GM23248 (cell line): ENCODE measurements around the gene PSENEN. TPM values are rescaled to one million over a fixed set of nuclear protein-coding genes. Genes with fewer than 3 reads are reported as not detected.
A peak's percentile ranks its signal among the peaks of the same experiment; 100 is the strongest.

ENCODE experiments used
- DNase-seq: peaks from one replicate; pipeline ENCODE4 v3.0.0-alpha.2; 2015
- H2AFZ ChIP-seq: fragments of 200-600 bp; sonication (generic); 2 replicates; pipeline ENCODE4 v1.6.1; 2016; ENCODE audit warnings: antibody characterized with exemption
- H3F3A ChIP-seq: fragments of 200-600 bp; sonication (generic); 2 replicates; pipeline ENCODE4 v1.6.1; 2016; ENCODE audit warnings: mild to moderate bottlenecking, antibody characterized with exemption, mixed run types; ENCODE audit not compliant: insufficient read depth
- H3K27ac ChIP-seq: fragments of 200-600 bp; sonication (generic); 2 replicates; pipeline ENCODE4 v1.5.1; 2016; ENCODE audit warnings: mild to moderate bottlenecking
- H3K27me3 ChIP-seq: fragments of 200-600 bp; sonication (generic); replicated peaks from 2 replicates; pipeline ENCODE4 v1.6.1; 2016; ENCODE audit warnings: mild to moderate bottlenecking; ENCODE audit not compliant: insufficient read depth
- H3K36me3 ChIP-seq: fragments of 200-600 bp; sonication (generic); 2 replicates; pipeline ENCODE4 v1.6.1; 2016; ENCODE audit warnings: low read depth, mild to moderate bottlenecking
- H3K4me1 ChIP-seq: fragments of 200-600 bp; sonication (generic); 2 replicates; pipeline ENCODE4 v1.6.1; 2016; ENCODE audit warnings: mild to moderate bottlenecking; ENCODE audit not compliant: insufficient read depth
- H3K4me2 ChIP-seq: fragments of 200-600 bp; sonication (generic); one replicate; pipeline ENCODE4 v1.6.1; 2016; ENCODE audit warnings: mild to moderate bottlenecking; ENCODE audit not compliant: unreplicated experiment
- H3K4me3 ChIP-seq: fragments of 200-600 bp; sonication (generic); 2 replicates; pipeline ENCODE4 v1.5.1; 2016; ENCODE audit warnings: mild to moderate bottlenecking
- H3K79me2 ChIP-seq: fragments of 200-600 bp; sonication (generic); 2 replicates; pipeline ENCODE4 v1.6.1; 2016; ENCODE audit warnings: mild to moderate bottlenecking; ENCODE audit not compliant: insufficient read depth
- H3K9ac ChIP-seq: fragments of 200-600 bp; sonication (generic); 2 replicates; pipeline ENCODE4 v1.6.1; 2016; ENCODE audit warnings: mild to moderate bottlenecking
- H3K9me2 ChIP-seq: fragments of 200-600 bp; sonication (generic); 2 replicates; pipeline ENCODE4 v1.6.1; 2016; ENCODE audit warnings: mixed run types, mild to moderate bottlenecking, moderate library complexity; ENCODE audit not compliant: insufficient read depth
- H3K9me3 ChIP-seq: fragments of 200-600 bp; sonication (generic); one replicate; pipeline ENCODE4 v1.6.1; 2017; ENCODE audit warnings: low read depth
- H4K20me1 ChIP-seq: fragments of 200-600 bp; sonication (generic); 2 replicates; pipeline ENCODE4 v1.6.0; 2016; ENCODE audit not compliant: insufficient read depth
- EZH2 ChIP-seq: fragments of 200-600 bp; sonication (generic); IDR thresholded peaks from 2 replicates; pipeline ENCODE4 v1.6.1; 2018; ENCODE audit warnings: antibody characterized with exemption, mild to moderate bottlenecking; ENCODE audit not compliant: insufficient read depth, poor library complexity, severe bottlenecking
- EZH2phosphoT487 ChIP-seq: fragments of 200-600 bp; sonication (generic); IDR thresholded peaks from 2 replicates; pipeline ENCODE4 v1.6.1; 2018; ENCODE audit warnings: antibody characterized with exemption, moderate library complexity, mild to moderate bottlenecking, low read depth; ENCODE audit not compliant: insufficient read depth
- WGBS, 2 experiments: methylation state at CpG; one replicate each; pipeline ENCODE4 v1.1.6; 2015 to 2017; ENCODE audit warnings: low lambda C conversion rate in 2 of 2, low coverage in 1 of 2; ENCODE audit errors: missing lambda C conversion rate in 2 of 2; 5-methylcytosine and 5-hydroxymethylcytosine counted together
- in situ Hi-C: fragments of 300-500 bp; cut with MboI; formaldehyde crosslinking; loops from 2 replicates; pipeline ENCODE4 v1.15.0; 2020
- polyA plus RNA-seq: library from polyadenylated mRNA; unstranded; fragments of >200 nt; fragmentation: Nextera tagmentation; extraction: Ambion mirVana; gene quantifications from 2 replicates; pipeline ENCODE4 v1.2.1, GENCODE V29; 2016
- total RNA-seq: library from RNA; depleted of rRNA; stranded (reverse); fragments of >200 nt; shearing (Covaris generic); gene quantifications from 2 replicates; pipeline ENCODE4 v1.2.3, GENCODE V29; 2014

The PSENEN gene
- total and polyA plus RNA-seq, 2 experiments from 2014 or later, result 21.6 to 108 TPM

DNA sequence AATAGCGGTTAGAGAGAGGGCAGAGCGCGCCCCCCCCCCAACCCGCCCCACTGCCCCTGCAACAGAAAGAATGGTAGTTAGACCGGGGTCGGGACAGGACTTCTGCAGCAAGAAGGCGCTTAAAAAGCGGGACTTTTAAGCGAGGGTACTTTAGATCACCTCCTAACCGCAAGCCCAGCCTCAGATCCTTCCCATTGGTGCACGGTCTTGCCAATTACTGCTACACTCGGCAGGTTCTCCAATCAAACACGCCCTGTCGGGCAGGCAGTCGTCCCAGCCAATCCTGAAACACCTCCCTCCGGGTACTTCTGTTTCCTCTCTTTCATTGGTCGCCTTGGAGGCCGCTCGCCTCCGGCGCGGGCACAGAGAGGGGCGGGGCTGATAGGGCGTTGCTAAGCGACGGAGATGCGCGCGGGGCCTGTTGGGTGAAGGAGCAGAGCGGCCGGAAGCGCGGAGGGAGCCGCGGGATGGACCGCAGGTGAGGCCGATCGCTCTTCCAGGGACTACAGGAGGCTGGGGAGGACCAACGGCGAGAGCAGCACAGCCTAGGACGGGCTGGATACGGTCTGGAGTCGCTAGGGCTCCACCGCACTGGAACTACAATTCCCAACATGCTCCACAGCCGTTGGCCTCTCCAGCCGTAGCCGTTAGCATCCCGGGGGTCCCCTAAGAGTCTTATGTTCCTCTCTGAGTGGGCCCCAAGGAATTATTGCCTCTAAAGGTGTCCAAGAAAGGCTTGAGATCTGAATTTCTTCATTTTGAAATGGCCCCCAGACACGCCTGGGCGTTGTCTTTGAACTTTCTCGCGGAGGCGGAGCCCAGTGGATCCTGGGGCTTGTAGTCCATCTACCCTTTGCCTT, 12.5 kb downstream of the PSENEN start, which contains the start of gene PROSER3:
Gene PROSER3 (plus strand): TSS at position 428 of the 860 bp plus-strand sequence. CDS start 40 bp downstream, at position 468.
- peaks cover 31% of the 10 kb centered on the region for H3K79me2 ChIP-seq
- peak within 1 kb of the TSS; percentile 84 for H3K4me3 ChIP-seq
- peaks cover 21% of the 10 kb centered on the region for H3K4me1 ChIP-seq
- in situ Hi-C loops, result no loop called here
- no peak for TF ChIP-seq EZH2
- TF ChIP-seq EZH2phosphoT487, result no peak
- H4K20me1 ChIP-seq, result no peaks in the 10 kb centered on the region
- H3K27me3 ChIP-seq, result no peaks in the 10 kb centered on the region
- no peaks in the 10 kb centered on the region for H3K9me2 ChIP-seq
- peaks cover 10% of the 10 kb centered on the region; the same call in 1 of the 2 replicates for H3K36me3 ChIP-seq
- peak within 1 kb of the TSS; percentile 79 for H2AFZ ChIP-seq
- 0 to 1% methylated on average over 53 of the region's 53 CpGs for WGBS, 2 experiments
- peak within 1 kb of the TSS; percentile 95 for H3K9ac ChIP-seq
- H3K4me2 ChIP-seq, result peak within 1 kb of the TSS; percentile 91
- H3K9me3 ChIP-seq, result no peaks in the 10 kb centered on the region
- H3K27ac ChIP-seq, result peak within 1 kb of the TSS; percentile 97
- peaks cover 3% of the 10 kb centered on the region; the same call in 1 of the 2 replicates for H3F3A ChIP-seq
- DNase-seq, result peak; percentile 99

DNA sequence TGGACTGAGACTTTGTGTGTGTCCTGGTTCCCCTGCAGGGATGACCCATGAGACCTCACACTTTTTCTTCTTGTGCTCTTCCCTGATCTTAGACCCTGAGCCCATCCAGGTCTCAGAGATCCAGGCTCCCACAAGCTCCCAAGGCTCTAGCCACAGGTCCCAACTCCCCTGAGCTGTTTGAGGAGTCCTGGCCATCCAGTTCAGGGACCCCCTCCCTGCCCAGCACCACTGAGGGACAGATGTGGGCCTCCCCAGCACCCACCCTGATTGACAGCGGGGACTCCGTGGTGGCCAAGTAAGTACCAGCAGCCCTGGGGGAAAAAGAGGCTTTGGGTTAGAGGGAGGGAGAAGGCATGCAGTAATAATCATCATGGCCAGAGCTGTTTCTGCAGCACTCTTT, 14.2 kb downstream of the PSENEN start:
- DNase-seq, result no peak
- H3K9me3 ChIP-seq, result no peaks in the 10 kb centered on the region
- H3F3A ChIP-seq, result peaks cover 3% of the 10 kb centered on the region; the same call in 1 of the 2 replicates
- WGBS, 2 experiments, result 96 to 97% methylated on average over 2 of the region's 2 CpGs
- no peak overlapping the region for H3K27ac ChIP-seq
- no peak overlapping the region for H2AFZ ChIP-seq
- H3K9me2 ChIP-seq, result no peaks in the 10 kb centered on the region
- H4K20me1 ChIP-seq, result no peaks in the 10 kb centered on the region
- no peaks in the 10 kb centered on the region for H3K27me3 ChIP-seq
- TF ChIP-seq EZH2 (no peak), EZH2phosphoT487 (no peak)
- peaks cover 31% of the 10 kb centered on the region for H3K79me2 ChIP-seq
- H3K36me3 ChIP-seq, result peaks cover 10% of the 10 kb centered on the region; the same call in 1 of the 2 replicates
- no peak overlapping the region for H3K4me2 ChIP-seq
- peaks cover 21% of the 10 kb centered on the region for H3K4me1 ChIP-seq
- in situ Hi-C loops, result no loop called here
- H3K9ac ChIP-seq, result no peak overlapping the region
- H3K4me3 ChIP-seq, result no peak overlapping the region

DNA sequence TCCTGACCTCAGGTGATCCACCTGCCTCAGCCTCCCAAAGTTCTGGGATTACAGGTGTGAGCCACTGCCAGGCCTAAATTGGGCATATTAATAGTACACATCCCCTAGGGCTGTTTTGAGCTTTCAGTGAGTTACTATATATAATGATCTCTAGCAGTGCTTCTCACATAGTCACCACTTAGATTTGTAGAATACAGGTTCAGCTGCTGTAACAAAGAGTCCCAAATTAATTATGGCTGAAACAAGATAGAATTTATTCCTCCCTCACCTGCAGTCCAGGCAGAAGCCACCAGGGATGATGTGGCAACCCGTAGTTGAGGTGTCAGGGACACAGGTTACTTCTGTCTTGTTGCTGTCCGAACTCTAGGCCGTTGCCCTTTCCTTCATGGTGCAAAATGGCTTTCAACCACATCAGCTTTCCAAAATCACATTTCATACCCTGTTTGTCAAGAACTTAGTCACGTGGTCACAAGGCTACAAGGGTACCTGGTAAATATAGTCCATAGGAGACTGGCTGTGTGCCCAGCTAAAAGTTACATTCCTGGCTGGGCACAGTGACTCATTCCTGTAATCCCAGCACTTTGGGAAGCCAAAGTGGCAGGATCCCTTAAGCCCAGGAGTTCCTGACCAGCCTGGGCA, 15.4 kb downstream of the PSENEN start:
- Histone ChIP-seq H2AFZ (no peak overlapping the region), H3K36me3 (peaks cover 10% of the 10 kb centered on the region; the same call in 1 of the 2 replicates), H3K27me3 (no peaks in the 10 kb centered on the region), H3K4me1 (peaks cover 16% of the 10 kb centered on the region), H3K79me2 (peaks cover 31% of the 10 kb centered on the region), H3F3A (peaks cover 3% of the 10 kb centered on the region; the same call in 1 of the 2 replicates), H3K4me3 (no peak overlapping the region), H3K27ac (no peak overlapping the region), H3K9me2 (no peaks in the 10 kb centered on the region), H3K4me2 (no peak overlapping the region), H3K9me3 (no peaks in the 10 kb centered on the region), H3K9ac (no peak overlapping the region), H4K20me1 (no peaks in the 10 kb centered on the region)
- WGBS, 2 experiments, result 85 to 93% methylated on average over 4 of the region's 4 CpGs
- in situ Hi-C loops, result no loop called here
- no peak for TF ChIP-seq EZH2
- TF ChIP-seq EZH2phosphoT487, result no peak
- DNase-seq, result no peak

DNA sequence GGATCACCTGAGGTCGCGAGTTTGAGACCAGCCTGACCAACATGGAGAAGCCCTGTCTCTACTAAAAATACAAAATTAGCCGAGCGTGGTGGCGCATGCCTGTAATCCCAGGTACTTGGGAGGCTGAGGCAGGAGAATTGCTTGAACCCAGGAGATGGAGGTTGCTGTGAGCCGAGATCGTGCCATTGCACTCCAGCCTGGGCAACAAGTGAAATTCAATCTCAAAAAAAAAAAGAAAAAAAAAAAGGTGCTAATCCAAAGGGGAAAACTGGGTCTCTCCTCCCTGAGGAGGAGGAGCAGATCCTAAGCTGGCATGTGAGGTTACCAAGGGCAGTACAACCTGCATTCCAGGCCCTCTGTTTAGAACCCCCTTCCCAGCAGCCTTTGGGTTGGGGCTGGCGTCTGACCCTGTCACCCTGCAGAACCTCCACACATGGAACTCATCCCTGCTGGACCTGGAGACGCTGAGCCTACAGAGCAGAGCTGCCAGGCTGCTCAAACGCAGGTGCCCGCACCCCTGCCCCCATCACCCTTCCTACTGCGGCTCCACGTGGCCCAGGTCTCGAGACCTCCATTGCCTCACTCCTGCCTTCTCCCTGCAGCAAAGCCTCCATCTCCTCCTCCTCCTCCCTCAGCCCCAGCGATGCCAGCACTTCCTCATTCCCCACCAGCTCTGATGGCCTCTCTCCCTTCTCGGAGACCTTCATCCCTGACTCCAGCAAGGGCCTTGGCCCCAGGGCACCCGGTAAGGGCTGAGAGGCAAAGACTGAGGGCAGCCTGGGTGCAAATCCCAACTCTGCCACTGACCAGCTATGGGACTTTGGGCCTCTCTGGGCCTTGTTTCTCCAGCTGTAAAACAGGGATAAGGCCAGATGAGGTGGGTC, 19.2 kb downstream of the PSENEN start:
- Histone ChIP-seq H3K36me3 (peaks cover 10% of the 10 kb centered on the region; the same call in 1 of the 2 replicates), H3K27ac (no peak overlapping the region)
- in situ Hi-C loops, result no loop called here

More for the DNA sequence above, 19.2 kb downstream of the PSENEN start:
- no peaks in the 10 kb centered on the region for H3K4me1 ChIP-seq
- no peaks in the 10 kb centered on the region for H3K9me3 ChIP-seq
- H3K9ac ChIP-seq, result no peak overlapping the region
- no peak for TF ChIP-seq EZH2phosphoT487
- no peak for TF ChIP-seq EZH2
- H3K9me2 ChIP-seq, result no peaks in the 10 kb centered on the region
- no peak overlapping the region for H3K4me3 ChIP-seq
- no peak for DNase-seq
- peaks cover 18% of the 10 kb centered on the region for H3K79me2 ChIP-seq
- H2AFZ ChIP-seq, result no peak overlapping the region
- H3K27me3 ChIP-seq, result no peaks in the 10 kb centered on the region
- H3F3A ChIP-seq, result no peaks in the 10 kb centered on the region
- H3K4me2 ChIP-seq, result no peak overlapping the region
- no peaks in the 10 kb centered on the region for H4K20me1 ChIP-seq
- WGBS, 2 experiments, result 87 to 92% methylated on average over 15 to 17 of the region's 17 CpGs
